ENCODE measurements around the gene TMEM243.

TMEM243 gene

DNA sequence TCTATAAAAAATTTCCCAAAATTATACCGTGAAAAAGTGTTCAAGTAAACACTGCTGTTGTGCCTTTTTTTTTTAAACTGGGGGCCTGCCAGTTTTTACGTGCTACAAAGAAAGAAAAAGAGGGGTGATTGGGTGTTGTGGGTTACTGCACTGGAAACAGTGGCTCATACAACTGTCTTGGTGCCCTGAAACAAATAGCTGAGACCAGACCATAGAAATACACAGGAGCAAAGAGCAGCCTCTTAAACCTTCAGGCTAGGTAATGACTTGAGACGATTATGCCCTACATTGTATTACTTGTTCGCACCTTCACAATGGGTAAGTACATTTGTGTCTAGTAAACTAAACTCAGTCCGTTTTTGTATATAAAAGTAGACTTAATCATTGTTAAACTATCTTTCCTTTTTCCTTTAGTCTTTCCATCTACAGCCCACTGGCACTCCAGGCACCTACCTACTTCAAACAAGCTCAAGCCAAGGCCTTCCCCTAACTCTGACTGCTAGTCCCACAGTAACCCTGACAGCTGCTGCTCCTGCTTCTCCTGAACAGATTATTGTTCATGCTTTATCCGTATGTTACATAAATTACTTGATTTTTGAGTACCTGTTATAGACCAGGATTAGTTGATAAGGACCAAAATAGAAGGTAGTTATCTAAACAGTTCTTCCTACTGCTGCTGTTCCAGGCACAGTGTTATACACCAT lies 26.6 kb downstream of the TMEM243 start:
- no peaks in the 10 kb centered on the region for H3K9me3 ChIP-seq (ENCODE audit: control insufficient read depth, low read length)
- no peak for DNase-seq (ENCODE audit: low read depth)
- H3K27me3 ChIP-seq (replicated peaks; ENCODE audit: control insufficient read depth, insufficient read depth, low read length), result no peaks in the 10 kb centered on the region
- H3K9ac ChIP-seq (ENCODE audit: low read length), result no peak overlapping the region
- H3K36me3 ChIP-seq (ENCODE audit: control insufficient read depth, insufficient read depth, low read length, severe bottlenecking), result peaks cover 100% of the 10 kb centered on the region
- no peak overlapping the region for H3K4me3 ChIP-seq (ENCODE audit: low read length)
- peaks cover 6% of the 10 kb centered on the region for H3K4me1 ChIP-seq (ENCODE audit: control insufficient read depth, insufficient read depth, low read length)

DNA sequence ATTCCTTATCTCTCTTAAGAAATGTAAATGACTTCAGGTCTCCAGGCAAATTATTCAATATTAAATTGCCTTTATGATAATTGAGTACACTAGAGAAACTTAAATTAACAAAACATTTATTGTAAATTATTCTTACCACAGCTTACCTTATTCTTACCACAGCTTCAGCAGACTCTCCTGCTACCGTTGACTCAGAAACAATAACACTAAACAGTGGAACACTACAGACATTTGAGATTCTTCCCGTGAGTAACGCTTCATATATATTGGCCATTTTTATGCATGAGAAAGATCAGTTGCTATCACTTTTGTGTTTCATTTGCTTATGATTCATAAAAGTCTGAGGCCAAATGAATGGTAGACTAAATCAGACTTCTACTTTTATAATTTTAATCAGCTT lies 28.7 kb downstream of the TMEM243 start:
- H3K4me1 ChIP-seq (ENCODE audit: control insufficient read depth, insufficient read depth, low read length), result peaks cover 6% of the 10 kb centered on the region
- no peak overlapping the region for H3K9ac ChIP-seq (ENCODE audit: low read length)
- no peak overlapping the region for H3K4me3 ChIP-seq (ENCODE audit: low read length)
- H3K36me3 ChIP-seq (ENCODE audit: control insufficient read depth, insufficient read depth, low read length, severe bottlenecking), result peaks cover 100% of the 10 kb centered on the region
- no peak for DNase-seq (ENCODE audit: low read depth)
- no peaks in the 10 kb centered on the region for H3K27me3 ChIP-seq (replicated peaks; ENCODE audit: control insufficient read depth, insufficient read depth, low read length)
- H3K9me3 ChIP-seq (ENCODE audit: control insufficient read depth, low read length), result no peaks in the 10 kb centered on the region

DNA sequence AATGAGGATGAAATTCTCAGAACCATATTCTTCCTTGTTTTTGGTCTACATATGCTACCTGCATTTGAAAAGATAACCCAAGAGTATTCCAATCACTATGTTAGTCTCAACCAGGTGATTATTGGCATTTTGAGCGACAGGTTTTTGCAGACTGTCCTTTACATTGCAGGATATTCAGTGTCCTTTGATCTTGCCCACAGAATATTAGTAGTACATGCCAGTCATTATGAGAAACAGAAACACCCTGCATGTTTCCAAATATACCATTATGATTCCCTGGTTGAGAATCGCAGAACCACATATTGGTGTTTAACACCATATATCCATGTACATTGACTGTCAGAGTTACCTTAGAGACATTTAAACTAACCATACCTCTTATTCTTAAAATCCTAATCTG lies 30.6 kb downstream of the TMEM243 start:
- no peaks in the 10 kb centered on the region for H3K27me3 ChIP-seq (replicated peaks; ENCODE audit: control insufficient read depth, insufficient read depth, low read length)
- H3K4me3 ChIP-seq (ENCODE audit: low read length), result no peak overlapping the region
- no peak overlapping the region for H3K9ac ChIP-seq (ENCODE audit: low read length)
- H3K9me3 ChIP-seq (ENCODE audit: control insufficient read depth, low read length), result no peaks in the 10 kb centered on the region
- H3K4me1 ChIP-seq (ENCODE audit: control insufficient read depth, insufficient read depth, low read length), result no peaks in the 10 kb centered on the region
- no peak for DNase-seq (ENCODE audit: low read depth)
- peaks cover 100% of the 10 kb centered on the region for H3K36me3 ChIP-seq (ENCODE audit: control insufficient read depth, insufficient read depth, low read length, severe bottlenecking)

DNA sequence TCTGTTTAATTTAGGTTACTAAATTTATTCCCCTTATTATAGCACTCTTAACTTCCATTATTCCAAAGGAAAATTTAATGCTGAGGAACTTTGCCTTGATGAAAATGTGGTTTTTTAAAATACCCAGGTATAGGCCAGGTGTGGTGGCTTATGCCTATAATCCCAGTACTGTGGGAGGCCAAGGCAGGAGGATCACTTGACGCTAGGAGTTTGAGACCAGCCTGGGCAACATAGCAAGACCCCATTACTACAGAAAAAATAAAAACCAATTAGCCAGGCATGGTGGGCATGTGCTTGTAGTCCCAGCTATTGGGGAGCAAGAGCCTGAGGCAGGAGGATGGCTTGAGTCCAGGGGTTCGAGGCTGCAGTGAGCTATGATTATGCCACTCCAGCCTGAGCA lies 32.4 kb downstream of the TMEM243 start:
- Histone ChIP-seq H3K4me1 (ENCODE audit: control insufficient read depth, insufficient read depth, low read length) (no peaks in the 10 kb centered on the region), H3K36me3 (ENCODE audit: control insufficient read depth, insufficient read depth, low read length, severe bottlenecking) (peaks cover 100% of the 10 kb centered on the region), H3K4me3 (ENCODE audit: low read length) (no peak overlapping the region), H3K9me3 (ENCODE audit: control insufficient read depth, low read length) (no peaks in the 10 kb centered on the region), H3K27me3 (replicated peaks; ENCODE audit: control insufficient read depth, insufficient read depth, low read length) (no peaks in the 10 kb centered on the region), H3K9ac (ENCODE audit: low read length) (no peak overlapping the region)
- DNase-seq (ENCODE audit: low read depth), result no peak

DNA sequence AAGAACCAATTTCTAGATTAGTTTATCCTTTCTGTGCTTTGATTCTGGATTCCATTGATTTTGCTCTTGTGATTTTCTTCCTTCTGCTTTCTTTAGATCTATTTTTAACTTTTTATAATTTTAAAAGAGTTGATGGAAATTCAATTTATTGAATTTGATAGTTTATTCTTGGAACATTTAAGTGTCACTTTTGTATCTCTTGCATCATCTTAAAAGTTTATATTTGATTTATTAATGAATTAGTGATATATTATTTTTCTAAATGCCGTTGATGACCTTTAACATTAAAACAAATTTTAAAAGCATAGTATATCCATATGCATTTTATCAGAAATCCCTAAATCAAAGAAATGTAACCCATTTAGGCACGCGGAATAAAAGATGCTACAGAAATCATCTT lies 40.4 kb downstream of the TMEM243 start:
- H3K9ac ChIP-seq (ENCODE audit: low read length), result no peak overlapping the region
- peaks cover 85% of the 10 kb centered on the region for H3K36me3 ChIP-seq (ENCODE audit: control insufficient read depth, insufficient read depth, low read length, severe bottlenecking)

DNA sequence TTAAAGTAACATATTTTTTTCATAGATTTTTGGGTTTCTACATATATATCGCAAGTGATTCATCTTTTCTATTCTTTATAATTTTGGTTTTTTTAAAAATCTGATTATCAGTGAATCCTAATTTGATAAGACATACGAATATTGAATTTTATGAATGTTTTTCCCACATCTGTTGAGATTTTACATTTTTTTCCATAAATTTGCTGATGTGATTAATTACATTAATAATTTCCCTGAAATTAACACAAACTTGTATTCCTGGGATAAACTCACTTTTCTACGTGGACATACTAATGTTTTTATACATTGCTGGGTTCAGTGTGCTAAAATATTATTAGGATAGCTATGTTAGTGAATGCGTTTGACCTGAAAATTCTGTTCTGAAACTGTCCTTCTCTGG lies 41.2 kb downstream of the TMEM243 start:
- Histone ChIP-seq H3K4me1 (ENCODE audit: control insufficient read depth, insufficient read depth, low read length) (no peaks in the 10 kb centered on the region), H3K9ac (ENCODE audit: low read length) (no peak overlapping the region), H3K9me3 (ENCODE audit: control insufficient read depth, low read length) (no peaks in the 10 kb centered on the region), H3K27me3 (replicated peaks; ENCODE audit: control insufficient read depth, insufficient read depth, low read length) (no peaks in the 10 kb centered on the region), H3K4me3 (ENCODE audit: low read length) (no peak overlapping the region), H3K36me3 (ENCODE audit: control insufficient read depth, insufficient read depth, low read length, severe bottlenecking) (peaks cover 85% of the 10 kb centered on the region)
- DNase-seq (ENCODE audit: low read depth), result no peak

More for the DNA sequence above, 40.4 kb downstream of the TMEM243 start:
- no peaks in the 10 kb centered on the region for H3K4me1 ChIP-seq (ENCODE audit: control insufficient read depth, insufficient read depth, low read length)
- no peak overlapping the region for H3K4me3 ChIP-seq (ENCODE audit: low read length)
- no peaks in the 10 kb centered on the region for H3K27me3 ChIP-seq (replicated peaks; ENCODE audit: control insufficient read depth, insufficient read depth, low read length)
- no peaks in the 10 kb centered on the region for H3K9me3 ChIP-seq (ENCODE audit: control insufficient read depth, low read length)
- DNase-seq (ENCODE audit: low read depth), result no peak

DNA sequence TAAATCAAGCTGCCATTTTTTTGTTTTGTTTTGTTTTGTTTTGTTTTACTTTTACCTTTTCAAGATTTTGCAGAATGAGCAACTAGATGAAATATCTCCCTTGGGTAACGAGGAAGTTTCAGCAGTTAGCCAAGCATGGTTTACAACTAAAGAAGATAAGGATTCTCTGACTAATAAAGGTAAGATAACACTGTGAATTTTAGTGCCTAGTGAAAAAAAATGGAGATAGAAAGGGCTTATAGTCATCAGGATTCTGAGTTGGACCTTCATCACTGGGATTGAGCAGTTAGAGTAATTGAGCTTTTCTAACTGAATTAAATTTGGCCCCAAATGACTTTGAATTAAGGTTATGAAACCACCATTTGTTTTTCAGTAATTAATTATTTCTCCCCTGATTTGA lies 46.1 kb downstream of the TMEM243 start:
- peaks cover 96% of the 10 kb centered on the region for H3K36me3 ChIP-seq (ENCODE audit: control insufficient read depth, insufficient read depth, low read length, severe bottlenecking)
- H3K9me3 ChIP-seq (ENCODE audit: control insufficient read depth, low read length), result no peaks in the 10 kb centered on the region
- H3K9ac ChIP-seq (ENCODE audit: low read length), result no peak overlapping the region
- H3K4me3 ChIP-seq (ENCODE audit: low read length), result no peak overlapping the region
- no peaks in the 10 kb centered on the region for H3K4me1 ChIP-seq (ENCODE audit: control insufficient read depth, insufficient read depth, low read length)
- DNase-seq (ENCODE audit: low read depth), result no peak
- H3K27me3 ChIP-seq (replicated peaks; ENCODE audit: control insufficient read depth, insufficient read depth, low read length), result no peaks in the 10 kb centered on the region

DNA sequence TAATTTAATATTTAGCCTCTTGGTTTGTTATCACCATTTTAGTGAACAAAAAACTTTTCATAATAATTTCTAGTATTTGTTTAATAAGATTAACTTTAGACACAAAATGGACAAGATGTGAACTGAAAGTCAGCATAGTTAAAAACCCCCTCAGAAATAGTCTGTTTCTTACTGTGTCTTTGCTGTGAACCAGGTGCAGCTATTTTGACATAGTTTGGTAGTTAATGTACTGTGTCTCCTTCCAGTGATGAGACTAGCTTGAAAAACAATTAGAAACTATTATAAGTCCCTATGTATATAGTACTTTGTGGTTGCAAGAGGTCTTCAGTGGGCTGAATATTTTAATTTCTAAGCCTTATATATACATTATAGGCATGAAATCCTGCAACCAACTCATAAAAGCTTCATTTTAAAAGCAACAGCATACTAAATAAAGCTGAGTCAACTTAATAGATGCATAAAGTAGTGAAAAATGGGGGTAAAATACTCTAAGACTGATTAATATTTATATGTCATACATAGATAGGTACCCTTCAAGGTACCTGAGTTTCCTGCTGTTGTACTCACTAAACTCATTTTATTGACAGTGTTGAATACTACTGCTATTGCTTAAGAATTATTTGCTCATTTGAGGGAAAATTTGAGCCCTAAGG lies 48.1 kb downstream of the TMEM243 start:
- peaks cover 100% of the 10 kb centered on the region for H3K36me3 ChIP-seq (ENCODE audit: control insufficient read depth, insufficient read depth, low read length, severe bottlenecking)
- no peak overlapping the region for H3K4me3 ChIP-seq (ENCODE audit: low read length)
- H3K9me3 ChIP-seq (ENCODE audit: control insufficient read depth, low read length), result no peaks in the 10 kb centered on the region
- no peak overlapping the region for H3K9ac ChIP-seq (ENCODE audit: low read length)
- H3K4me1 ChIP-seq (ENCODE audit: control insufficient read depth, insufficient read depth, low read length), result no peaks in the 10 kb centered on the region
- H3K27me3 ChIP-seq (replicated peaks; ENCODE audit: control insufficient read depth, insufficient read depth, low read length), result no peaks in the 10 kb centered on the region
- DNase-seq (ENCODE audit: low read depth), result no peak

DNA sequence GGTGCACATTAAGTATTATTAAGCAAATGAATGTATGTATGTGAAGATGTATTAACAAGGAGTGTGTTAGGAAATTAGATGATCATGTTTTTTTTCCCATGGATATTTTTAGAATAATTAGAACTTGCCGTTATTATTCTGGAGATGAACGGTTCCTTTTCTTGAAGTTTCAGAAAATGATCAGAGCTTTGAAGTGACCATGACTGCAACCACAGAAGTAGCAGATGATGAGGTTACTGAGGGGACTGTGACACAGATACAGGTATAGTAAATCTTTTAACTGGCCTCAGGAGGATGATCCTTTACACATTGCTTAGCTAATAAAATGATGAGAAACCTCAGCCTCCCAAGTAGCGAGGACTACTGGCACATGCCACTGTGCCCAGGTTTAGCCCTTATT lies 48.7 kb downstream of the TMEM243 start:
- Histone ChIP-seq H3K9me3 (ENCODE audit: control insufficient read depth, low read length) (no peaks in the 10 kb centered on the region), H3K9ac (ENCODE audit: low read length) (no peak overlapping the region), H3K4me3 (ENCODE audit: low read length) (no peak overlapping the region), H3K36me3 (ENCODE audit: control insufficient read depth, insufficient read depth, low read length, severe bottlenecking) (peaks cover 100% of the 10 kb centered on the region), H3K4me1 (ENCODE audit: control insufficient read depth, insufficient read depth, low read length) (no peaks in the 10 kb centered on the region), H3K27me3 (replicated peaks; ENCODE audit: control insufficient read depth, insufficient read depth, low read length) (no peaks in the 10 kb centered on the region)
- no peak for DNase-seq (ENCODE audit: low read depth)

DNA sequence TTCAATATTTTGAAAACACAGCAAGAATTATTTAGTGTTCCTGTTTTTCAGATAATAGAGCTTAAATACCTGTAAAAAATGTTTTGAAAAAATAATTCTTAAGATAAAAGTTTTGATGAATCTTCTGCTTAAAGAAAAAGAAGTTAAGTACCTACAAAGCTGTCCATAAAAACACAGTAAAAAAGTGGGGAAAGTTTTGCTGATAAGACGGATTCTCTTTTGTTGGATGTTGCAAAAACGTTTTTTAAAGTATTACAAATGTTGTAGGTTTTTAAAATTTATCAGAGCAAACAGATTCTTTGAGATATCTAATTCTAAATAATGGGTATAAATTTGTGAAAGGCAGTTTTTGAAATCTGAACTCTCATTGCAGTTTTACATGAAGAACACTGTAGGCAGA lies 55.1 kb downstream of the TMEM243 start:
- Histone ChIP-seq H3K4me3 (ENCODE audit: low read length) (no peak overlapping the region), H3K9ac (ENCODE audit: low read length) (no peak overlapping the region), H3K9me3 (ENCODE audit: control insufficient read depth, low read length) (no peaks in the 10 kb centered on the region), H3K27me3 (replicated peaks; ENCODE audit: control insufficient read depth, insufficient read depth, low read length) (no peaks in the 10 kb centered on the region), H3K4me1 (ENCODE audit: control insufficient read depth, insufficient read depth, low read length) (no peaks in the 10 kb centered on the region), H3K36me3 (ENCODE audit: control insufficient read depth, insufficient read depth, low read length, severe bottlenecking) (peaks cover 63% of the 10 kb centered on the region)
- DNase-seq (ENCODE audit: low read depth), result no peak

DNA sequence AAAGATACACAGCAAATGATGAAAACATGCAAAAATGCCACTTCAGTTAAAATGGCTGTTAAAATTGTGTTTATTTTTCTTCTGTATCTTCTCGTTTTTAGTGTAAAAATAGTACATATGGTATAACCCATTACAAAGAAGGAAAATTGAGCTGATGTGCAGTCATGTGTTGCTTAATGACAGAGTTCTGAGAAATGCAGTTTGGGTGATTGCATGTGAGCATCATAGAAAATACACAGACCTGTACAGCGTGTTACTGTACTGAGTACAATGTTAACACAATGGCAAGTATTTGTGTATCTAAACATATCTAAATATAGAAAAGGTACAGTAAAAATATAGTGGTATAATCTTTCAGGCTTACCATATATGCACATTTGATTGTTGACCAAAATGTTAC lies 60.0 kb downstream of the TMEM243 start:
- Histone ChIP-seq H3K36me3 (ENCODE audit: control insufficient read depth, insufficient read depth, low read length, severe bottlenecking) (peaks cover 14% of the 10 kb centered on the region), H3K9ac (ENCODE audit: low read length) (no peak overlapping the region), H3K4me1 (ENCODE audit: control insufficient read depth, insufficient read depth, low read length) (peaks cover 28% of the 10 kb centered on the region), H3K27me3 (replicated peaks; ENCODE audit: control insufficient read depth, insufficient read depth, low read length) (no peaks in the 10 kb centered on the region), H3K9me3 (ENCODE audit: control insufficient read depth, low read length) (no peaks in the 10 kb centered on the region), H3K4me3 (ENCODE audit: low read length) (no peak overlapping the region)
- DNase-seq (ENCODE audit: low read depth), result no peak

DNA sequence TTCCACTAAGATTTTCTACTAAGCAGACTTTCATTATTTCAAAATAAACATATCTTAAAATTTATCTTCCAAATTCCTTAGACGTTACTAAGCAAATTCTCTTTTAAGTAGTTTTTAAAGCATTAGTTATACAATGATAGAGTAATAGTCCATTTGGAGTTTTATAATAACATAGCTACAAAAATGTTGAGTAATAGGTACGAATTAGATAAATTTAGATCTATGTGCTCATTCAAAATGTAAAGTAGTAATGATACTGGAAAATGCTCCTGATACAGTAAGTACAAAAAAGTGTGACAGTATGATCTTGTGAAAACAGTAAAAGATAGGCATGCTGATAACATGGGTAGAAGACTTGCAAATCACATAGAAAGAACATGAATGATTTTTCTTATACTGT lies 62.8 kb downstream of the TMEM243 start:
- Histone ChIP-seq H3K27me3 (replicated peaks; ENCODE audit: control insufficient read depth, insufficient read depth, low read length) (no peaks in the 10 kb centered on the region), H3K4me1 (ENCODE audit: control insufficient read depth, insufficient read depth, low read length) (peaks cover 35% of the 10 kb centered on the region), H3K4me3 (ENCODE audit: low read length) (peak overlapping the region; percentile 64), H3K9me3 (ENCODE audit: control insufficient read depth, low read length) (no peaks in the 10 kb centered on the region), H3K36me3 (ENCODE audit: control insufficient read depth, insufficient read depth, low read length, severe bottlenecking) (no peaks in the 10 kb centered on the region), H3K9ac (ENCODE audit: low read length) (no peak overlapping the region)
- peak; percentile 25 for DNase-seq (ENCODE audit: low read depth)

Data from adipocyte (in vitro differentiated cells).